ELF-1 (cell line): ENCODE results near the gene SENP8.

Source experiments
- DNase-seq: peaks from one replicate; pipeline ENCODE4 v3.0.0-alpha.2; 2016; ENCODE audit warnings: low read depth, low spot score

The SENP8 gene

DNA sequence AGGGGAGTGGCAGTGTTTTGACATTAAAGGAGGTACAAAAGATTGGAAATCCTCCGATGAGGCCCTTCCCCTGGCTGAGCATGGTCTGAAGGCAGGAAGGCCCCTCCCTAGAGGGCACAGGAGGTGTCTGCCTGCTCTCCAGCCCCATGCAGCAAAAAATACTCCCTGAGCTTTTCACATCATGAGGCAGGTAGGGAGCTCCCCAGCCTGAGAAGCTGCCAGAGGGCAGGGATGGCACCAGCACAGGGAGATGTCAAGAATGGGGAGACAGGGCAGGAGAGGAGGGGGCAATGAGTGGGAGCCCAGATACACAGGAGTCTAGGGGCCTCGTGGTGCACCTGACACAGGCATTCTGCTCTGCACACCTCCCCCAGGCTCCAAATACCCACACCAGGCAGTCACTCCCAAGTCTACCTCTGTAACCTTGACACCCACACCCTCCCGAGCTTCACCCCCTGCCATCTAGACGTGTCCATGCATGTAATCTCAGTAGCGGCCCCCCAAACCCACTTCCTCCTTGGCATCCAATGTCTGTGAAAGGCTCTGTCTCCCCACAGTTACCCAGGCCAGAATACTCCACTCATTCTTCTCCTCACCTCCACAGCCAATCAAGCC is 56.5 kb downstream of the SENP8 start:
- DNase-seq, result no peak

DNA sequence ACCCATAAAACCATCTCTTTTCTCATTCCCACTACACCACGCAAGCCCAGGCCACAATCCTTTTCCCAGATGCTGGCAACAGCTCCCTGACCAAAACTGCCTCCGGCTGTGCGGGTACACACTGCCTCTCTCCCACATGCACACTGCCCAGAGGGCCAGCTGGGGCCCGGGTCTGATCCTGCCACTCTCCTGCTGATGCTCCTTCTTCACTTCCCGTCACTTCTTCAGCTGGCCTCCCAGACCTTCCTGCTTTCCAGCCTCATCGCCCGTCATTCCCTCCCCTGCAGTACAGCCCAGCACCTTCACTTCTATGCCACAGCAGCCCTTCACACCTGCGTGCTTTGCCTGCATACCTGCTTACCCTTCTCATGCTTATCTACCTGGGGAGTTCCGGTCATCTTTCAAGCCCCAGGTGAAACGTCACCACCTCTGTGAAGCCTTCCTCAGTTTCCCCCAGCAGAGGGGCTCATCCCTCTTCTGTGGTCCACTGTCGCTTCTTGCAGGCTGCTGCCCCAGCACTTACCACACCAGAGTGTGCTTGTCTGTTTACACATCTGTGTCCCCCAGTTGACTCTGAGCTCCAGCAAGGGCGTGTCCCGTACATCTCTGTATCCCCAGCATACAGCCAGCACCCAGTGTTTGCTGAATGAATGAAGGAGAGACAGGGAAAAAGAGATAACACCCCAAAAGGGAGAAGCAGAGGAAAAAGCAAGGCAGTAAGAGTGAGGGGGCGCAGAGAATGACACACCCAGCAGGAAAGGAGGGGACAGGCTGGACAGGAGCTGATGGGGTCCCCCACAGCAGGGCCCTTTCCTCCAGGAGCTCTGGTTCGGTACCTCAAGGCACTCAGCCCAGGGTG is 57.2 kb downstream of the SENP8 start:
- DNase-seq, result no peak

DNA sequence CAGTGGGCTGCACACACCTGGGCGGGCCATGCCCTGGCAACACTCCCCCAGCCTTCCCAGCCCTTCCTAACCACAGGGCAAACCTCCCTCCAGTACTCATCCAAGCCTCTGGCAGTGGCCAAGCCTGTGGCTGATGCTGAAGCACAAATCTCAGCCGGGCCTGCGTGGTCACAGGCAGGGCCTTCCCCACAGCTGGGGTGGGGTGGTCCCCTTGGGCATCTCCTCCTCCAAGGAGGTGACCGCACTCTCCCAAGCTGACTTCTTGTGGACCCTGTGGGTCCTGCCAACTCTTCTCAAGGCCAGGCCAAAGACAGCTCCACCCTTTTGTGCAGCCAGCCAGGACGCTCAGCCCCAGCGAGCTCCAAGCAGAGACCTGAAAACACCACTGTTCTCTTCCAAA is 58.0 kb downstream of the SENP8 start:
- no peak for DNase-seq

DNA sequence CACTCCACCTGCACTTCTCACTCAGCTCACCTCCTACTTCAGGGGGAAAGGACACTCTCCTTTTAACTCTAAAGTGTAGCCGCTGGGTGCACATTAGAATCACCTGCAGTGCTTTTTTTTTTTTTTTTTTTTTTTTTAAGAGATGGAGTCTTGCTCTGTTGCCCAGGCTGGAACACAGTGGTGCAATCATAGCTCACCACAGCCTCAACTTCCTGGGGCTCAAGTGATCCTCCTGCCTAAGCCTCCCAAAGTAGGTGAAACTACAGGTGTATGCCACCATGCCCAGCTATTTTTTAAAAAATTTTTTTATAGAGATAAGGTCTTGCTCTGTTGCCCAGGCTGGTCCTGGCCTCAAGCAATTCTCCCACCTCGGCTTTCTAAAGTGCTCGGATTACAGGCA is 58.5 kb downstream of the SENP8 start:
- DNase-seq, result no peak

DNA sequence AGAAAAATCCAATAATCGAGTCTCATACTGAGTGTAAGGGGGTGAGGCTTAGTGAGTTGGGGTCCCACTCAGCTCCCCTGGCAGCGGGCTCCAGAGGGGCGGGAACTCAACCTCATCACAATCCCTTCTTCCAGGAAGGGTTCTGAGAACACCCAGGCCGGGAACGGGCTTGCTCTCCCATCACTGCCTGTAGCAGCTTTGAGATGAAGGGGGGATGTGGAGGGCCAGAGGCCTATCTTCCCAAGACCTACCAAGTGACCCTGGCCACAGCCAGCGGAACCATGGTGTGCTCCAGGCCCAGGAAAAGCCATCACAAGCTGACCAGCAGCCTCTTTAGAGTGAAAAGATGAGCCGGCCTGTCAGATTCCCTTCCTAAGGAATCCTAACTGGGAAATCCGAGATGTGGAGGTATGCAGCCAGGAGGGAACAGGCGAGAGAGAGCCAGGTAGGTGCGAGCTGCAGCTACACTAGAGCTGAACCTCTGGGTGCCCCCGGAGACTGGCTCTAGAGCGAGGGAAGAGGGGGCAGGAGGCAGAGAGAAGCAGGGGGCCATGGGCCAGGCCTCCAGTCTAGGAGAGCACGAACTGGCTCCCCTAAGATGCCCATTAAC is 60.9 kb downstream of the SENP8 start:
- DNase-seq, result no peak

DNA sequence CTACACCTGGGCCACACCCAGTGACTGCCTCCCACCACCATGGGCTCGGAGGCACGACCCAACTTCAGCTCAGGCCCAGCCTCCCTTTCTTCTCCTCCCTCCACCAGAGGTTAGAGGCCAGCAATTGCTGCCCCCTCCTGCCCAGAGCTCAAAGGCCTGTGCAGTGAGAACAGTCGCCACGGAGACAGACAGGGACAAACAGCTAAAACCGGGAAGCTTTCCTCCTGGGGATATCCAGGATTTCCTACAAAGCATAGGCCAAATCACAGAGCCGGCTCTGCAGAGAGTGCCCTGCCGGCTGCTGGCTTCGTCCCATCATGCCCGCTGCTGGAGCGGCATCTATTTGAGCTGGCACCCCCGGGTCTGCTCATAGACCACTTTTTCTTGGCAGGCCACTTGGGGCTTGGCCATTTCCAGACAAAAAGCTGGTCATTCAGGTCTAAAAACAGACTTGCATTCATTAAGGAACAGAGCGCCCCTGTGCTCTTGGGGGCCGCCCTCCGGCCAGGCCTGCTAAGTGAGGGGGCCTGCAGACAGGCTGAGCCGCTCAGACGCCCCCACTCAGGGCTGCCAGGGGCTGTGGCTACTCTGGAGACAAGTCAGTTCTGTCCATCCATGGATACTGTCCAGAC is 61.9 kb downstream of the SENP8 start:
- DNase-seq, result no peak

DNA sequence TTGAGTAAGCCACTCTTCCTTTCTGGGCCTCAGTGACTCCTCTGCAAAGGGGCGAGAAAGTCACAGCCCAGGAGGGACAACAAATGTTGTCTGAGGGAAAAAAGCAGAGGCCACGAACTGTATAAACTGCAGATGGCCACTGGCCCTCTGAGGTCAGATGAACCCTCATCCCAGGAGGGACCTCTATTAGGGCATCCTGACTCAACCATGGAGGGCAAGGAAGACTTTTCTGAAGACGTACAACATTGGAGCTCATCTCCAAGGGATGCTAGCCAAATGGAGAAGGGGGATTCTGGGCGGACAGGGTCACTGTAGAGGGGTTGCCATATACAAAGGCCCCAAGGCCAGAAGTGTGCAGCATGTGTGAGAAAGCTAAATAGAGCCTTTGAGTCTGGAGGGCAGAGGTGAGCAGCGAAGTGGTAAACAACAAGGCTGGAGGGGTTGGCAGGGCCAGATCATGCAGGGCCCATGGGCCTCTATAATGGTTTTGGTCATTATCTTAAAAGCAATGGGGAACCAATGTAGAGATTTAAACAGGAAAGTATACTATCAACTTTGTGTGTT is 62.6 kb downstream of the SENP8 start:
- DNase-seq, result no peak

DNA sequence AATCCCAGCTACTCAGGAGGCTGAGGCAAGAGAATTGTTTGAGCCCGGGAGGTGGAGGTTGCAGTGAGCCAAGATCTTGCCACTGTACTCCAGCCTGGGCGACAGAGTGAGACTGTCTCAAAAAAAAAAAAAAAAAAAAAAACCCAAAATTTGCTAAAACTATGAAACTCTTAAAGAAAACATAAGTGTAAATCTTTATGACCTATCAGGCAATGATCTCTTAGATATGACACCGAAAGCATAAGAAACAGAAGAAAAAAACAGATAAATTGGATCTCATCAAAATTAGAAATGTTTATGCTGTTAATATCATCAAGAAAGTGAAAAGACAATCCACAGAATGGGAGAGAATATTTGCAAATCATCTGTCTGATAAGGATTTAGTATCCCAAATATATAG is 64.0 kb downstream of the SENP8 start:
- DNase-seq, result no peak

DNA sequence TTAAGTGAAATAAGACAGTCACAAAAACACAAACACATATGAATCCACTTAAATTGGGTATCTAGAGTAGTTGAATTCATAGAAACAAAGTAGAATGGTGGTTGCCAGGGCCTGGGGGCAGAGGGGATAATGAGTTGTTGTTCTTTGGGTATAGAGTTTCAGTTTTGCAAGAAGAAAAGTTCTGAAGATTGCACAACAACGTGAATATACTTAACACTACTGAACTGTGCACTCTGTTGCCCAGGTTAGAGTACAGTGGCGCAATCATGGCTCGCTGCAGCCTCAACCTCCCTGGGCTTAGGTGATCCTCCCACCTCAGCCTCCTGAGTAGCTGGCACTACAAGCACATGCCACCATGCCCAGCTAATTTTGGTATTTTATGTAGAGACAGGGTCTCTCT is 64.5 kb downstream of the SENP8 start:
- no peak for DNase-seq

DNA sequence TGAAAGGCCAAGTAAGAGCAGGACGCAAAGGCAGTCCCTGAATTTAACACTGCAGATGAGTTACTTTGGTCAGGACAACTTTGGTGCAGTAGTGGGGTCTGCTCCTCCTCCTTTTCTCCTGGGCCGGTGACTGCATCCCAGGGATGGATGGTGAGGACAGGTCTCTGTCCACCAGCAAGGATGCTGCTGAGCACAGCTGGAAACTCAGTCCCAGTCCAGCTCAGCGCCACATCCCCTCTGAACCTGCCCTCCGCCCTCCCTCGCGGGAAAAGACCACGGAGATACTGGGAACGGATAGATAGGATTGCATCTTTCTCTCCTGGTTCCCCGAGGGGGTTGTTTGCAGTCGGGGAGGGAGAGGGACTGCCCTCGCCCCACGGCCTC is 65.6 kb downstream of the SENP8 start:
- no peak for DNase-seq

DNA sequence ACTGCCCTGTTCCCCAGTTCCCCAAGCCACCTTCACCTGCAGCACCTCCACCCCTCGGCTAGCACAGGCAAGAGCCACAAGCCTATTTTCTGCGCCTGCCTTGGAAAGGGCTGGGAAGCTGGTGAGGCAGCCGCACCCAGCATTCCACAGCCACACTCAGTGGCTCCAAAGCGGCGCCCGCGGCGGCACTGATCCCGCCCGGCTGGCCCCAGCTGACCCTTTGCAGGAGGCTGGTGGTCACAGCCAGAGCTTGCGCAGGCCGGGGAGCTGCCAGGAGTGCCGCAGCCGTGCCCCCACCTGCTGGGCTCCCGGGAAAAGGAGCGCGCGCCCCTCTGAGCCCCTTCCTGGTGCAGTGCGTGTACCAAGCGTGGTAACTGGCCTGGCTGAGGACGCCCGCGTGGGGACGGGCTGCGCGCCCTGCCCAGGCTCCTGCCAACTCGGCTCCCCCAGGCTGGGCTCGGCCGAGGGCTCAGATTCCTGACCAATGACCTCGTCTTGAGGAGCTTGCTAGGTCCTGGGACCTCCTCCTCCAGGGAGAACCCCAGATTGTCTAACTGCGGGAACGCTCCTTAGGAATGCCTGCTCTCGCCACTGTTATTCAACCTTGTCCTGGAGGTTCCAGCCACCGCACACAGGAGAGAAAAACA is 66.1 kb downstream of the SENP8 start:
- DNase-seq, result peak; percentile 94

DNA sequence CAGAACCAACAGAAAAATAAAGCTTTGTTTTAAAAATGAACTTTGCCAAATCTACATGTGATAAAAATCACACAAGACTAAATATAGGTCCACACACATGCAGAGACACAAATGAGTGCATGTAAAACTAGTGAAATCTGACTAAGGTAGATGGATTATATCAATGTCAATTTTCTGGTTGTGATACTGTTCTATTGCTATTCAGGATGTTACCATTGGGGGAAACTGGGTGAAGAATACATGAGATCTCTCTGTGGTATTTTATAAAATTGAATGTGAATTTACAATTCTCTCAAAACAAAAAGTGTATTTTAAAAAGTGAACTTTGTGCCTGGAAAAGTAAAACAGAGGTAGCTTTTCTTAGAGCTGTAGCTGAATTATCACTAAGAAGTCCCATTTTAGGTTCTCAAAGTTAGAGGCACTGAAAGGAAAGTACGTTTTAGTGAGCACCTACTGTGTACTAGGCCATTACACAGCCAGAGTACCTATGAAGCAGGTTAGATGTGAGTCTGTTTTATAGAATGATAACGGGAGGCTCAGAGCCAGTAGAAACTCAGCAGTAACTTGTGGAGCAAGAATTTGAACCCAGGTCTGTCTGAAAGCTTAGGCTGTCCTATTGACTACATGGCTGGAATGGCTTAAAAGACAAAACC is 71.2 kb downstream of the SENP8 start:
- no peak for DNase-seq

DNA sequence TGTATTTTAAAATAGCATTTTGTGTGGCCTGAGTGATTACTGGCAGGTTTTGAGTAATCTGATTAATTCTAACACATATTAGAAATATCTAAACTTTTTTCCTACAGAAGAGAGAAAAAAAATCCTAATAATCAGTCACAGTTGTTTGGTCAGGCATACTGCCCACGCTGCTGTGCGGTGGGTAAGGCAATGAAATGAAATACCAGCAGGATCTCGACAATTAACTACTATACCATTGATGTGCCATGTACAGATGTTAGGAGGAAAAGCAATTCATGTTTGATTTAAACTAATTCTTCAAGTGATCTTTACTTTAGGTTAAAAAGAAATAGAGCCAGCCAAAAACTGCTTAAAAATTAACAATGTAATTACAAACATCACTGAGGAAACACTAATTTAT is 74.2 kb downstream of the SENP8 start:
- DNase-seq, result no peak
